Fibroblast of lung (primary cell): ENCODE results near the gene SLIT1. TPM values are rescaled to one million over a fixed set of nuclear protein-coding genes. Genes with fewer than 3 reads are reported as not detected.
A peak's percentile ranks its signal among the peaks of the same experiment; 100 is the strongest.

Experiments
- DNase-seq, 2 donors: peaks; one replicate each; pipeline versions ENCODE4 v3.0.0 to v3.0.0-alpha.2; 2010; ENCODE audit warnings: low read depth in 2 of 2
- H2AFZ ChIP-seq: 2 replicates; pipeline ENCODE4 v1.5.1; 2012; ENCODE audit warnings: low read length, control low read depth, inconsistent platforms
- H3K27ac ChIP-seq: 2 replicates; pipeline ENCODE4 v1.5.1; 2011; ENCODE audit warnings: low read length, control low read depth; ENCODE audit not compliant: insufficient read depth
- H3K27me3 ChIP-seq: 2 replicates; pipeline ENCODE4 v1.5.1; 2011; ENCODE audit warnings: mild to moderate bottlenecking, low read length; ENCODE audit not compliant: control insufficient read depth, insufficient read depth
- H3K36me3 ChIP-seq: 2 replicates; pipeline ENCODE4 v1.5.1; 2011; ENCODE audit warnings: low read length; ENCODE audit not compliant: control insufficient read depth, insufficient read depth
- H3K4me1 ChIP-seq: 2 replicates; pipeline ENCODE4 v1.5.1; 2011; ENCODE audit warnings: low read length; ENCODE audit not compliant: control insufficient read depth, insufficient read depth; ENCODE audit errors: extremely low read depth
- H3K4me2 ChIP-seq: 2 replicates; pipeline ENCODE4 v1.5.1; 2011; ENCODE audit warnings: low read length, control low read depth; ENCODE audit not compliant: insufficient read depth; ENCODE audit errors: extremely low read depth
- H3K4me3 ChIP-seq, 4 experiments: fragments of 200-600 bp in 1 of 4; sonication (generic) in 1 of 4; replicated peaks in 1 of 4; 2 replicates each; pipeline ENCODE4 v1.5.1; 2011 to 2016; ENCODE audit warnings: low read length in 4 of 4, low read depth in 3 of 4, mild to moderate bottlenecking in 3 of 4, control low read depth in 2 of 4, inconsistent platforms in 1 of 4, mixed read lengths in 1 of 4; ENCODE audit not compliant: insufficient read depth in 1 of 4; ENCODE audit errors: control extremely low read depth in 1 of 4
- H3K79me2 ChIP-seq: 2 replicates; pipeline ENCODE4 v1.5.1; 2012; ENCODE audit warnings: mild to moderate bottlenecking, low read length, inconsistent platforms; ENCODE audit not compliant: control insufficient read depth, insufficient read depth
- H3K9ac ChIP-seq: 2 replicates; pipeline ENCODE4 v1.5.1; 2011; ENCODE audit warnings: mild to moderate bottlenecking, low read length, control low read depth; ENCODE audit not compliant: insufficient read depth
- H3K9me3 ChIP-seq: 2 replicates; pipeline ENCODE4 v1.5.1; 2012; ENCODE audit warnings: low read depth, low read length; ENCODE audit not compliant: control insufficient read depth, insufficient read depth
- H4K20me1 ChIP-seq: 2 replicates; pipeline ENCODE4 v1.5.1; 2011; ENCODE audit warnings: low read length; ENCODE audit not compliant: control insufficient read depth, insufficient read depth; ENCODE audit errors: extremely low read depth
- EZH2 ChIP-seq: IDR thresholded peaks from 2 replicates; pipeline ENCODE4 v1.5.1; 2012; ENCODE audit warnings: low read length, control low read depth, mild to moderate bottlenecking; ENCODE audit errors: missing control alignments
- polyA plus RNA-seq, 2 donors: library from polyadenylated mRNA; depleted of rRNA in 1 of 2; stranded (reverse) in 1 of 2; unstranded in 1 of 2; fragments of >200 nt; gene quantifications; 2 replicates each; pipeline ENCODE4 v1.2.1, GENCODE V29; 2011 to 2012; ENCODE audit warnings: missing spikeins in 1 of 2
- total RNA-seq: library from RNA; depleted of rRNA; stranded (reverse); fragments of >200 nt; gene quantifications from 2 replicates; pipeline ENCODE4 v1.2.1, GENCODE V29; 2014
- TF ChIP-seq, protein P1 (sequence below), 2 donors: IDR thresholded peaks in 1 of 2; conservative IDR thresholded peaks in 1 of 2; 1 replicate in 1 of 2; 2 replicates in 1 of 2; pipeline ENCODE4 v1.5.1; 2011 to 2012; ENCODE audit warnings: low read length in 2 of 2, control low read depth in 1 of 2, inconsistent platforms in 1 of 2, low read depth in 1 of 2, mild to moderate bottlenecking in 1 of 2

The SLIT1 gene
- total and polyA plus RNA-seq, 2 donors (not counting 1 experiment from before 2014, with no cell fraction given) = 0.02 to 0.17 TPM

GRCh38 chr10:97129666-97130065 is 56.1 kb downstream of the SLIT1 start:
- H3K4me2 ChIP-seq = no peak overlapping the region
- H3K27ac ChIP-seq = no peak overlapping the region
- no peak overlapping the region for H2AFZ ChIP-seq
- DNase-seq = peak in 1 of 2 donors; percentile 3
- H3K4me3 ChIP-seq = no peak overlapping the region
- no peaks in the 10 kb centered on the region for H3K36me3 ChIP-seq
- H3K27me3 ChIP-seq = peaks cover 6% of the 10 kb centered on the region
- no peaks in the 10 kb centered on the region for H3K9me3 ChIP-seq
- H3K79me2 ChIP-seq = no peaks in the 10 kb centered on the region
- H3K9ac ChIP-seq = no peak overlapping the region
- no peaks in the 10 kb centered on the region for H4K20me1 ChIP-seq
- TF ChIP-seq, protein P1, sequence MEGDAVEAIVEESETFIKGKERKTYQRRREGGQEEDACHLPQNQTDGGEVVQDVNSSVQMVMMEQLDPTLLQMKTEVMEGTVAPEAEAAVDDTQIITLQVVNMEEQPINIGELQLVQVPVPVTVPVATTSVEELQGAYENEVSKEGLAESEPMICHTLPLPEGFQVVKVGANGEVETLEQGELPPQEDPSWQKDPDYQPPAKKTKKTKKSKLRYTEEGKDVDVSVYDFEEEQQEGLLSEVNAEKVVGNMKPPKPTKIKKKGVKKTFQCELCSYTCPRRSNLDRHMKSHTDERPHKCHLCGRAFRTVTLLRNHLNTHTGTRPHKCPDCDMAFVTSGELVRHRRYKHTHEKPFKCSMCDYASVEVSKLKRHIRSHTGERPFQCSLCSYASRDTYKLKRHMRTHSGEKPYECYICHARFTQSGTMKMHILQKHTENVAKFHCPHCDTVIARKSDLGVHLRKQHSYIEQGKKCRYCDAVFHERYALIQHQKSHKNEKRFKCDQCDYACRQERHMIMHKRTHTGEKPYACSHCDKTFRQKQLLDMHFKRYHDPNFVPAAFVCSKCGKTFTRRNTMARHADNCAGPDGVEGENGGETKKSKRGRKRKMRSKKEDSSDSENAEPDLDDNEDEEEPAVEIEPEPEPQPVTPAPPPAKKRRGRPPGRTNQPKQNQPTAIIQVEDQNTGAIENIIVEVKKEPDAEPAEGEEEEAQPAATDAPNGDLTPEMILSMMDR (conservative IDR thresholded peaks at IDR 0.05 in 1 of 2, IDR thresholded peaks at IDR 0.05 in 1 of 2; ENCODE audit: low read depth in 1 of 2, low read length in 2 of 2) = no peak
- no peak for TF ChIP-seq EZH2
- H3K4me1 ChIP-seq = no peaks in the 10 kb centered on the region

DNA sequence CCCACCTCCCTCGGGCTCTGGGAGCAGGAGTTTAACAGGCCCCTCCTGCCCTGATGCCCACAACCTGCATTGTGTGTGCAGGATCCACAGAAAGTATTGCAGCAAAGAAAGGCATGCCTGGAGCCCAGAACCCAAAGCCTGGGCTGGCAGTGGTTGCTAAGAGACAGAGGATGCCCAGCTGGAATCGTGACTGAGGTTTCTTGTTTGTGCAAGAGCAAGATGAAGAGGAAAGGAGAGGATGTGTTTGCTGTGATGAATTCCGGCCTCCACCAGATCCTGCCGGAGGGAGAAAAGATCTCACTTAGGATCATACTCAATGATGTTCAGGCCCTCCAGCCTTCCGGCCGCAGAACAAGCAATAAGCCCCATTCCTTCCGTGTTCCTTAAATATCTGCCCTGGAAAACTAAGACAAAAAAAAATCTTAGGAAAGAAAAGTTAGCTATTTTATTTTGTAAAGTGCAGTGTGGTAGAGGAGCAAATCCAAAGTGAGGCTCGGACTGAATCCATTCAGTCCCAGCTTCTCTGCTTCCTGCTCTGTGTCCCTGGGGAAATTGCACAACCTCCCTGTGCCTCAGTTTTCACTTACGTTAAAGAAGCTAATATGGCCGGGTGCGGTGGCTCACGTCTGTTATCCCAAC is 57.1 kb downstream of the SLIT1 start:
- DNase-seq = no peak

DNA sequence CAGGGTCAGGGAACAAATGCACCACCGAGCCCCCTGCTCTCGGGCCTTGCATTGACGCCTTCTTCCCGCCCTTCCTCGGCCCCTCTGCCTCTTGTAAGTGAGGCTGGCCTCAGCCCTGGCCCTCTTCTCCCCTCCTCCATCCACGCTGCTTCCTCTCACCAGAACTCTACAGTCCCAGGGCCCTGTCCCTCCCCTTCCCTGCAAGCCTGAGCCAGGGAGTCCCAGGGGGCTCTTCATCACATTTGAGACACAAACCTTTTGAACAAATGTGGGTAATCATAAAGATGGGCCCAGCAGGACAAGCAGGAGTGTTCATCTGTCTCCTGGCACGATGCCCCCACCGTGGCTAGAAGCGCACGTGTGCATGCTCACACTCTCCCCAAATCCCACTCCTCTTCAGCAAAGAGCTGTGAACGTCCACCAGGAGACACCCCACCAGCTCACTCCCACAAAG is 57.7 kb downstream of the SLIT1 start:
- no peak overlapping the region for H3K9ac ChIP-seq
- H3K9me3 ChIP-seq = no peaks in the 10 kb centered on the region
- no peak overlapping the region for H3K27ac ChIP-seq
- no peak for DNase-seq
- H2AFZ ChIP-seq = no peak overlapping the region
- no peaks in the 10 kb centered on the region for H3K79me2 ChIP-seq
- H3K4me1 ChIP-seq = no peaks in the 10 kb centered on the region
- H3K4me3 ChIP-seq = no peak overlapping the region
- no peak for TF ChIP-seq EZH2
- TF ChIP-seq, protein P1 (conservative IDR thresholded peaks at IDR 0.05 in 1 of 2, IDR thresholded peaks at IDR 0.05 in 1 of 2; ENCODE audit: low read depth in 1 of 2, low read length in 2 of 2) = no peak
- no peaks in the 10 kb centered on the region for H4K20me1 ChIP-seq
- H3K27me3 ChIP-seq = peaks cover 10% of the 10 kb centered on the region
- H3K4me2 ChIP-seq = no peak overlapping the region
- no peaks in the 10 kb centered on the region for H3K36me3 ChIP-seq

More for the DNA sequence above, 57.1 kb downstream of the SLIT1 start:
- H4K20me1 ChIP-seq = no peaks in the 10 kb centered on the region
- H2AFZ ChIP-seq = no peak overlapping the region
- H3K27ac ChIP-seq = no peak overlapping the region
- no peak overlapping the region for H3K4me2 ChIP-seq
- H3K9ac ChIP-seq = no peak overlapping the region
- no peaks in the 10 kb centered on the region for H3K4me1 ChIP-seq
- TF ChIP-seq EZH2 = no peak
- TF ChIP-seq, protein P1 (conservative IDR thresholded peaks at IDR 0.05 in 1 of 2, IDR thresholded peaks at IDR 0.05 in 1 of 2; ENCODE audit: low read depth in 1 of 2, low read length in 2 of 2) = no peak
- H3K9me3 ChIP-seq = no peaks in the 10 kb centered on the region
- no peak overlapping the region for H3K4me3 ChIP-seq
- no peaks in the 10 kb centered on the region for H3K36me3 ChIP-seq
- no peaks in the 10 kb centered on the region for H3K79me2 ChIP-seq
- H3K27me3 ChIP-seq = peaks cover 9% of the 10 kb centered on the region
